Adrenal gland (tissue), 12 donors: Measurements from ENCODE around the gene RNF2. TPM values are rescaled to one million over a fixed set of nuclear protein-coding genes. Genes with fewer than 3 reads are reported as not detected.

ENCODE experiments used
- DNase-seq, 7 donors: peaks; one replicate each; pipeline ENCODE4 v3.0.0-alpha.2; 2019 to 2020
- H3K27ac ChIP-seq, 5 donors: fragments of 200-600 bp; sonication (generic) in 4 of 5; 1 replicate in 3 of 5; 2 replicates in 2 of 5; pipeline versions ENCODE4 v1.5.1 to v1.8.0; 2016 to 2020; ENCODE audit warnings: mild to moderate bottlenecking in 1 of 5
- H3K27me3 ChIP-seq: fragments of 200-600 bp; 2 replicates; pipeline ENCODE4 v1.8.0; 2021
- H3K36me3 ChIP-seq, 2 donors: fragments of 200-600 bp; replicated peaks in 1 of 2; 1 replicate in 1 of 2; 2 replicates in 1 of 2; pipeline versions ENCODE4 v1.5.1 to v1.8.0; 2018 to 2022
- H3K4me1 ChIP-seq, 2 donors: fragments of 200-600 bp; replicated peaks in 1 of 2; 1 replicate in 1 of 2; 2 replicates in 1 of 2; pipeline versions ENCODE4 v1.5.1 to v1.8.0; 2018 to 2021
- H3K4me3 ChIP-seq, 4 donors: fragments of 200-600 bp; sonication (generic) in 3 of 4; one replicate each; pipeline ENCODE4 v1.5.1; 2016 to 2018
- H3K9me3 ChIP-seq, 3 donors: fragments of 200-600 bp; sonication (generic) in 1 of 3; replicated peaks in 1 of 3; 1 replicate in 2 of 3; 2 replicates in 1 of 3; pipeline versions ENCODE4 v1.5.1 to v1.8.0; 2016 to 2021
- POLR2A ChIP-seq, 2 donors: fragments of 450-650 bp; IDR thresholded peaks; one replicate each; pipeline ENCODE4 v1.6.1; 2017; ENCODE audit warnings: antibody characterized with exemption in 2 of 2, mild to moderate bottlenecking in 2 of 2, moderate library complexity in 1 of 2
- WGBS, 4 donors: extraction: QIAGEN DNeasy Blood & Tissue Kit in 2 of 4; methylation state at CpG; one replicate each; pipeline versions ENCODE4 v1.1.5 to v1.1.7; 2013 to 2017; 5-methylcytosine and 5-hydroxymethylcytosine counted together
- intact Hi-C, 2 donors: fragments of 100-400 bp; cut with DNase I; formaldehyde crosslinking; loops; one replicate each; pipeline versions ENCODE4 v1.14.1 to v1.15.0; 2022 to 2023
- polyA plus RNA-seq, 3 donors: library from polyadenylated mRNA; stranded (reverse); fragments of 200-250 nt in 2 of 3; fragments of 350-450 nt in 1 of 3; fragmentation: Illumina TruSeq in 1 of 3; extraction: RNeasy Lipid Tissue Mini Kit (QIAGEN cat#74804) in 1 of 3; gene quantifications; one replicate each; pipeline ENCODE4 v1.2.3, GENCODE V29; 2013 to 2014
- total RNA-seq, 9 donors: library from RNA; depleted of rRNA in 4 of 9; stranded (reverse); fragments of >200 nt in 4 of 9; fragments of 120-200 nt in 1 of 9; fragmentation: NEBNext Ultra II Directional in 1 of 9; extraction: Animal tissue kit (Norgen Biotek cat#: 25700) in 1 of 9; gene quantifications; one replicate each; pipeline versions ENCODE4 v1.1.0 to v1.2.4, GENCODE V29; 2013 to 2023
- TF ChIP-seq, protein P1 (sequence below), 6 experiments: fragments of 450-650 bp in 4 of 6; fragments of 200-600 bp in 2 of 6; sonication (generic) in 1 of 6; IDR thresholded peaks; 1 replicate in 5 of 6; 2 replicates in 1 of 6; pipeline versions ENCODE4 v1.5.1 to v1.8.0; 2016 to 2021; ENCODE audit warnings: antibody characterized with exemption in 6 of 6, mild to moderate bottlenecking in 2 of 6, moderate library complexity in 1 of 6
- donor health status: healthy with polysubstance abuse.
- donor health status: Bipolar disorder and iron deficiency.
- donor health status: DM: yes; HTN: yes; CAD: no.
- donor health status: DM: no; HTN: no; CAD: no.
- donor health status: DM: no; HTN: no; CAD: no.
- donor health status: DM: yes; HTN: yes; CAD: no.

RNF2 gene
- total and polyA plus RNA-seq, 12 donors = 3.5 to 34.6 (median 18.0) TPM

DNA sequence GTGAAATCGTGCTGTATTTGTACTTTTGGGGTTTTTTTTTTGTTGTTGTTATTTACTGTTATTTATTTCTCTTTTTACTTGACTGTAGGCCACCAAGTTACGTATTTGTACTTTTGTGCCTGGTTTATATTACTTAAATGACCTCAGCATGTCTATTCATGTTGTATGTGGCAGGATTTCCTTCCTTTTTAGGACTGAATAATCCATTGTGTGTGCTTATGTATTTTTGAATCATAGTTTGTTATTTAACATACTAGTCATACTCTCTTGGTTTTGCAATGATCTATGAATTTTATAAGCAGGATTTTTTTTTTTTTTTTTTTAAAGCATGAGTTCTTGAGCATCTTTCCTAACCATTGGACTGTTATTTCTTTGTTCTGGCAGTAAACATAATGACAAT lies 51.2 kb downstream of the RNF2 start:
- Histone ChIP-seq H3K9me3 (no peaks in the 10 kb centered on the region), H3K4me3 (no peak overlapping the region), H3K27me3 (no peaks in the 10 kb centered on the region), H3K27ac (no peak overlapping the region), H3K36me3 (no peaks in the 10 kb centered on the region), H3K4me1 (no peaks in the 10 kb centered on the region)
- intact Hi-C loops = no loop called here
- DNase-seq = no peak
- TF ChIP-seq POLR2A (IDR thresholded peaks at IDR 0.05) = no peak
- TF ChIP-seq, protein P1, sequence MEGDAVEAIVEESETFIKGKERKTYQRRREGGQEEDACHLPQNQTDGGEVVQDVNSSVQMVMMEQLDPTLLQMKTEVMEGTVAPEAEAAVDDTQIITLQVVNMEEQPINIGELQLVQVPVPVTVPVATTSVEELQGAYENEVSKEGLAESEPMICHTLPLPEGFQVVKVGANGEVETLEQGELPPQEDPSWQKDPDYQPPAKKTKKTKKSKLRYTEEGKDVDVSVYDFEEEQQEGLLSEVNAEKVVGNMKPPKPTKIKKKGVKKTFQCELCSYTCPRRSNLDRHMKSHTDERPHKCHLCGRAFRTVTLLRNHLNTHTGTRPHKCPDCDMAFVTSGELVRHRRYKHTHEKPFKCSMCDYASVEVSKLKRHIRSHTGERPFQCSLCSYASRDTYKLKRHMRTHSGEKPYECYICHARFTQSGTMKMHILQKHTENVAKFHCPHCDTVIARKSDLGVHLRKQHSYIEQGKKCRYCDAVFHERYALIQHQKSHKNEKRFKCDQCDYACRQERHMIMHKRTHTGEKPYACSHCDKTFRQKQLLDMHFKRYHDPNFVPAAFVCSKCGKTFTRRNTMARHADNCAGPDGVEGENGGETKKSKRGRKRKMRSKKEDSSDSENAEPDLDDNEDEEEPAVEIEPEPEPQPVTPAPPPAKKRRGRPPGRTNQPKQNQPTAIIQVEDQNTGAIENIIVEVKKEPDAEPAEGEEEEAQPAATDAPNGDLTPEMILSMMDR (IDR thresholded peaks at IDR 0.05) = no peak
- WGBS, 4 donors = 74 to 91% (median 85%) methylated on average over 2 of the region's 2 CpGs

DNA sequence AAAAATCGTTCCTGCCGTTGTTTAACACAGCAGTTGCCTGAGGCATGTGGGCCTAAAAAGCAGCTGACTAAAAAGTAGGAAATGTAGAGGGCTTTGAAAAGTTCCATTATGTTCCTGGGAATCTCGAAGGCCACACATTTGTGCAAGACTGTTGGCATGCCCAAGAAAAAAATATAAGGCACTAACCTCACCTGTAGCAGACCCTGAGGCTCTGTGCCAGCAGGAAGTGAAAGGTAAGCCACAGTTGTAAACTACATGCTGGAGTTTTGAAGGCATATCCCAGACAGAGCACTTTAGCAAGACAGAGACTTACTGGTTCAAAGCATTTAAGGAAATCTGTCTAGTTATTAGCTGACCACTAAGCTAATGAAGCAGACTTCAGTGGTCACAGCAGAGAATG lies 58.7 kb downstream of the RNF2 start:
- Histone ChIP-seq H3K9me3 (peaks cover 0 to 11% (median 2%) of the 10 kb centered on the region in 3 donors), H3K27me3 (no peaks in the 10 kb centered on the region), H3K4me1 (no peaks in the 10 kb centered on the region), H3K27ac (no peak overlapping the region), H3K4me3 (no peak overlapping the region), H3K36me3 (no peaks in the 10 kb centered on the region)
- DNase-seq = no peak
- TF ChIP-seq POLR2A (IDR thresholded peaks at IDR 0.05) = no peak
- TF ChIP-seq, protein P1 (IDR thresholded peaks at IDR 0.05) = no peak
- intact Hi-C loops = no loop called here
- 91 to 96% (median 95%) methylated on average over 3 of the region's 3 CpGs for WGBS, 4 donors

DNA sequence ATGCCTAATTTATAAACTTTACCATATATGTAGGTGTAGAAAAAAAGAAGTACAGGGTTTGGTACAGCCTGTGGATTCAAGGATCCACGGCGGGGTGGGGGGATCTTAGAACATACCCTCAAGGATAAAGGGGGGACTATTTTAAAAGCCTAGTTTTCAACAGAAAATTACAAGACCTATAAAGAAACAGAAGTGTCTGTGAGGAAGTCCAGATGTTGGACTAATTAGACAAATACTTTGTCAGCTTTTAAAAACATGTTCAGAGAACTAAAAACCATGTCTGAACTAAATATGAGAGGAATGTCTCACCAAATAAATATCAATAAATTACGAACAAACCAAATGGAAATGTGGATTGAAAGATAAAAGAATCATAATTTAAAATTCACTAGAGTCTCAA lies 59.8 kb downstream of the RNF2 start:
- H3K4me1 ChIP-seq = no peaks in the 10 kb centered on the region
- no peaks in the 10 kb centered on the region for H3K27me3 ChIP-seq
- H3K36me3 ChIP-seq = no peaks in the 10 kb centered on the region
- peaks cover 0 to 11% (median 2%) of the 10 kb centered on the region in 3 donors for H3K9me3 ChIP-seq
- DNase-seq = no peak
- TF ChIP-seq POLR2A (IDR thresholded peaks at IDR 0.05) = no peak
- TF ChIP-seq, protein P1 (IDR thresholded peaks at IDR 0.05) = no peak
- 95 to 97% (median 96%) methylated on average over 3 of the region's 3 CpGs for WGBS, 4 donors
- no peak overlapping the region for H3K27ac ChIP-seq
- intact Hi-C loops = no loop called here
- H3K4me3 ChIP-seq = no peak overlapping the region

DNA sequence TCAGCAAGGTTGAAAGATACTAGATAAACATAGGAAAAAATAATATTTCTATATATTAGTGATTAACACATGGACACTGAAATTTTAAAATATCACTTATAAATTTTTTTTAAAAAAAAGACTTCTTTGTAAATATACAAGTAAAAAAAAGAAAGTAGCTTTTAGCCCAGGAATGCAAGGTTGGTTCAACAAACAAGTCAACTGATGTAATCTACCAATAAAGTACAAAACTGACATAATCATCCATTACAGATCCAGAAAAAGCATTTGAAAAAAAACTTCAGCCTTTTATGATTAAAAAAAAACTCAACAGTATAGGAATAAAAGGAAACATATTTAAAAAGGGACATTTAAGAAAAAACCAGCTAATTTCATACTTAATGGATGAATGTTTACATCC lies 63.0 kb downstream of the RNF2 start:
- Histone ChIP-seq H3K27ac (no peak overlapping the region), H3K4me1 (no peaks in the 10 kb centered on the region), H3K4me3 (no peak overlapping the region), H3K36me3 (no peaks in the 10 kb centered on the region), H3K9me3 (peaks cover 0 to 11% (median 2%) of the 10 kb centered on the region in 3 donors), H3K27me3 (no peaks in the 10 kb centered on the region)
- no peak for DNase-seq
- no peak for TF ChIP-seq POLR2A (IDR thresholded peaks at IDR 0.05)
- TF ChIP-seq, protein P1 (IDR thresholded peaks at IDR 0.05) = no peak
- intact Hi-C loops = no loop called here
